Suprapubic skin (tissue), 4 donors: Measurements from ENCODE around the gene RASAL3. TPM values are rescaled to one million over a fixed set of nuclear protein-coding genes. Genes with fewer than 3 reads are reported as not detected.

Experiments used
- DNase-seq, 2 donors: peaks; one replicate each; pipeline ENCODE4 v3.0.0-alpha.2; 2019; ENCODE audit warnings: low spot score in 2 of 2
- H3K27ac ChIP-seq: fragments of 200-600 bp; sonication (generic); one replicate; pipeline ENCODE4 v1.5.1; 2019
- H3K27me3 ChIP-seq: fragments of 200-600 bp; sonication (generic); one replicate; pipeline ENCODE4 v1.5.1; 2019
- H3K36me3 ChIP-seq: fragments of 200-600 bp; sonication (generic); one replicate; pipeline ENCODE4 v1.5.1; 2019
- H3K4me1 ChIP-seq: fragments of 200-600 bp; sonication (generic); one replicate; pipeline ENCODE4 v1.5.1; 2019
- H3K4me3 ChIP-seq: fragments of 200-600 bp; sonication (generic); one replicate; pipeline ENCODE4 v1.5.1; 2019; ENCODE audit warnings: mild to moderate bottlenecking
- H3K9me3 ChIP-seq: fragments of 200-600 bp; sonication (generic); one replicate; pipeline ENCODE4 v1.5.1; 2019
- CTCF ChIP-seq, 2 donors: fragments of 200-600 bp in 1 of 2; fragments of 450-650 bp in 1 of 2; sonication (generic) in 1 of 2; IDR thresholded peaks; one replicate each; pipeline ENCODE4 v1.5.1; 2016 to 2019; ENCODE audit warnings: antibody characterized with exemption in 2 of 2, mild to moderate bottlenecking in 1 of 2, moderate library complexity in 1 of 2
- EP300 ChIP-seq: sonication (generic); formaldehyde crosslinking; IDR thresholded peaks from one replicate; pipeline ENCODE4 v1.6.1; 2017; ENCODE audit warnings: antibody characterized with exemption
- POLR2A ChIP-seq, 2 donors: fragments of 450-650 bp; IDR thresholded peaks; one replicate each; pipeline ENCODE4 v1.6.1; 2017; ENCODE audit warnings: antibody characterized with exemption in 2 of 2, mild to moderate bottlenecking in 2 of 2, moderate library complexity in 2 of 2
- POLR2AphosphoS5 ChIP-seq, 3 donors: sonication (generic); formaldehyde crosslinking; IDR thresholded peaks; one replicate each; pipeline ENCODE4 v1.6.1; 2017; ENCODE audit warnings: antibody characterized with exemption in 3 of 3
- WGBS: methylation state at CpG from one replicate; pipeline ENCODE4 v1.1.5; 2018; 5-methylcytosine and 5-hydroxymethylcytosine counted together
- total RNA-seq, 4 donors: library from RNA; depleted of rRNA; stranded (reverse); fragments of >200 nt; gene quantifications; one replicate each; pipeline ENCODE4 v1.1.0, GENCODE V29; 2016

The RASAL3 gene
- total RNA-seq, 4 donors from 2014 or later = 0.70 to 2.4 (median 1.0) TPM

- DNase-seq = no peak
- H3K36me3 ChIP-seq = no peaks in the 10 kb centered on the region
- H3K4me3 ChIP-seq = no peak overlapping the region
- TF ChIP-seq POLR2AphosphoS5 (IDR thresholded peaks at IDR 0.05) = no peak
- no peaks in the 10 kb centered on the region for H3K9me3 ChIP-seq
- WGBS = 93% methylated on average over 3 of the region's 3 CpGs
- no peak overlapping the region for H3K27ac ChIP-seq
- no peaks in the 10 kb centered on the region for H3K4me1 ChIP-seq
- no peaks in the 10 kb centered on the region for H3K27me3 ChIP-seq
These were observed 23.0 kb downstream of the RASAL3 start for GRCh38 chr19:15441317-15441716.

GRCh38 chr19:15439821-15440641 is 24.3 kb downstream of the RASAL3 start:
- H3K9me3 ChIP-seq = no peaks in the 10 kb centered on the region
- 91% methylated on average over 29 of the region's 38 CpGs for WGBS
- no peak overlapping the region for H3K4me3 ChIP-seq
- H3K36me3 ChIP-seq = no peaks in the 10 kb centered on the region
- TF ChIP-seq POLR2A (IDR thresholded peaks at IDR 0.05) (no peak), EP300 (no peak), CTCF (IDR thresholded peaks at IDR 0.05) (no peak), POLR2AphosphoS5 (IDR thresholded peaks at IDR 0.05) (no peak)
- H3K27me3 ChIP-seq = no peaks in the 10 kb centered on the region
- peak in 1 of 2 donors; percentile 63 for DNase-seq
- H3K27ac ChIP-seq = no peak overlapping the region
- no peaks in the 10 kb centered on the region for H3K4me1 ChIP-seq

GRCh38 chr19:15439078-15439799 is 25.1 kb downstream of the RASAL3 start:
- no peaks in the 10 kb centered on the region for H3K9me3 ChIP-seq
- H3K27me3 ChIP-seq = no peaks in the 10 kb centered on the region
- no peak overlapping the region for H3K4me3 ChIP-seq
- H3K4me1 ChIP-seq = no peaks in the 10 kb centered on the region
- peak in 1 of 2 donors; percentile 60 for DNase-seq
- no peak overlapping the region for H3K27ac ChIP-seq
- H3K36me3 ChIP-seq = no peaks in the 10 kb centered on the region
- WGBS = 77% methylated on average over 16 of the region's 25 CpGs
- no peak for TF ChIP-seq CTCF (IDR thresholded peaks at IDR 0.05)
- TF ChIP-seq EP300 = no peak
- no peak for TF ChIP-seq POLR2AphosphoS5 (IDR thresholded peaks at IDR 0.05)
- no peak for TF ChIP-seq POLR2A (IDR thresholded peaks at IDR 0.05)

GRCh38 chr19:15438577-15438976 is 25.8 kb downstream of the RASAL3 start:
- Histone ChIP-seq H3K4me1 (peaks cover 2% of the 10 kb centered on the region), H3K9me3 (no peaks in the 10 kb centered on the region), H3K4me3 (no peak overlapping the region), H3K27ac (no peak overlapping the region), H3K36me3 (no peaks in the 10 kb centered on the region), H3K27me3 (no peaks in the 10 kb centered on the region)
- peak in 1 of 2 donors; percentile 52 for DNase-seq
- WGBS = 94% methylated on average over 22 of the region's 27 CpGs
- no peak for TF ChIP-seq POLR2AphosphoS5 (IDR thresholded peaks at IDR 0.05)
- TF ChIP-seq EP300 = no peak
- TF ChIP-seq POLR2A (IDR thresholded peaks at IDR 0.05) = no peak
- TF ChIP-seq CTCF (IDR thresholded peaks at IDR 0.05) = no peak

- H3K27ac ChIP-seq = no peak overlapping the region
These were observed 26.2 kb downstream of the RASAL3 start for GRCh38 chr19:15438124-15438496.

More at GRCh38 chr19:15438124-15438496, 26.2 kb downstream of the RASAL3 start:
- TF ChIP-seq POLR2A (IDR thresholded peaks at IDR 0.05) (no peak), CTCF (IDR thresholded peaks at IDR 0.05) (no peak), EP300 (no peak), POLR2AphosphoS5 (IDR thresholded peaks at IDR 0.05) (no peak)
- no peak overlapping the region for H3K4me3 ChIP-seq
- peaks cover 5% of the 10 kb centered on the region for H3K4me1 ChIP-seq
- H3K36me3 ChIP-seq = no peaks in the 10 kb centered on the region
- no peaks in the 10 kb centered on the region for H3K9me3 ChIP-seq
- no peak for DNase-seq
- no CpG with 5 or more reads among the region's 2 CpGs for WGBS
- H3K27me3 ChIP-seq = no peaks in the 10 kb centered on the region
